ENCODE measurements around the gene MIF4GD.

DNA sequence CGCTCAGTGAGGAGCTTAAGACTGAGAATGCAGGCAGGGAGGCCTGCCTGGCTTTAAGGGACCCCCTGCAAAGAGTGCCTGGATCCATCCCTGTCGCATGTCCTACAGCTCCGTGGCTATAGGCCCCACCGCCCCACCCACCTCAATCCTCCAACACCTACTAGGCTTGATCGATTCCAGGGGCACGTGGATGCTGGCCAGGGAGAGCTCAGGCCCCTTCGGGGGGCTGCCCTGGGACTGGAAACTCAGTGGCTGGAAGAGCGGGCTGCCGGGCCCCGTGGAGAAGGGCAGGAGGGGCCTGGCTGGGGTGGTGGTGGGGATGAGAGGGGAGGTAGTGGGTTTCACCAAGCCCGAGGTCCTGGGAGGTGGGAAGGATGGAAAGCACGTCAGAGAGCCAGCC lies 31.8 kb downstream of the MIF4GD start:
- no peak for TF ChIP-seq EZH2 (IDR thresholded peaks at IDR 0.05; ENCODE audit: borderline replicate concordance)
- TF ChIP-seq, protein P1, sequence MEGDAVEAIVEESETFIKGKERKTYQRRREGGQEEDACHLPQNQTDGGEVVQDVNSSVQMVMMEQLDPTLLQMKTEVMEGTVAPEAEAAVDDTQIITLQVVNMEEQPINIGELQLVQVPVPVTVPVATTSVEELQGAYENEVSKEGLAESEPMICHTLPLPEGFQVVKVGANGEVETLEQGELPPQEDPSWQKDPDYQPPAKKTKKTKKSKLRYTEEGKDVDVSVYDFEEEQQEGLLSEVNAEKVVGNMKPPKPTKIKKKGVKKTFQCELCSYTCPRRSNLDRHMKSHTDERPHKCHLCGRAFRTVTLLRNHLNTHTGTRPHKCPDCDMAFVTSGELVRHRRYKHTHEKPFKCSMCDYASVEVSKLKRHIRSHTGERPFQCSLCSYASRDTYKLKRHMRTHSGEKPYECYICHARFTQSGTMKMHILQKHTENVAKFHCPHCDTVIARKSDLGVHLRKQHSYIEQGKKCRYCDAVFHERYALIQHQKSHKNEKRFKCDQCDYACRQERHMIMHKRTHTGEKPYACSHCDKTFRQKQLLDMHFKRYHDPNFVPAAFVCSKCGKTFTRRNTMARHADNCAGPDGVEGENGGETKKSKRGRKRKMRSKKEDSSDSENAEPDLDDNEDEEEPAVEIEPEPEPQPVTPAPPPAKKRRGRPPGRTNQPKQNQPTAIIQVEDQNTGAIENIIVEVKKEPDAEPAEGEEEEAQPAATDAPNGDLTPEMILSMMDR (IDR thresholded peaks at IDR 0.05; ENCODE audit: poor library complexity): no peak
- no peak for TF ChIP-seq EZH2phosphoT487 (IDR thresholded peaks at IDR 0.05; ENCODE audit: low read depth, severe bottlenecking, unreplicated experiment)
